ENCODE data around the gene TENM3. TPM values are rescaled to one million over a fixed set of nuclear protein-coding genes. Genes with fewer than 3 reads are reported as not detected.
A peak's percentile ranks its signal among the peaks of the same experiment; 100 is the strongest.
"Not testable (repeated sequence)": the region's sequence is repeated elsewhere in the genome, so short reads cannot be mapped to it uniquely, and the experiment has no call there.

TENM3 gene
- polyA plus RNA-seq, 3 donors = 13.3 to 21.5 (median 16.6) TPM

- peak in 1 of 11 donors; percentile 25 for DNase-seq (ENCODE audit: extremely low read depth in 1 of 11, low read depth in 9 of 11, low spot score in 4 of 11)
Observed at GRCh38 chr4:182348779-182349326, 105.7 kb downstream of the TENM3 start.

- DNase-seq (ENCODE audit: extremely low read depth in 1 of 11, low read depth in 9 of 11, low spot score in 4 of 11) = no peak
Observed at GRCh38 chr4:182350041-182350440, 106.8 kb downstream of the TENM3 start.

GRCh38 chr4:182351485-182351884 is 108.3 kb downstream of the TENM3 start:
- DNase-seq (ENCODE audit: extremely low read depth in 1 of 11, low read depth in 9 of 11, low spot score in 4 of 11) = no peak

GRCh38 chr4:182354106-182354505 is 110.9 kb downstream of the TENM3 start:
- no peak for DNase-seq (ENCODE audit: extremely low read depth in 1 of 11, low read depth in 9 of 11, low spot score in 4 of 11)

- DNase-seq (ENCODE audit: extremely low read depth in 1 of 11, low read depth in 9 of 11, low spot score in 4 of 11) = no peak
Observed at GRCh38 chr4:182354867-182355266, 111.7 kb downstream of the TENM3 start.

- no peak for DNase-seq (ENCODE audit: extremely low read depth in 1 of 11, low read depth in 9 of 11, low spot score in 4 of 11)
Observed at GRCh38 chr4:182367153-182367552, 124.0 kb downstream of the TENM3 start.

GRCh38 chr4:182369211-182369610 is 126.0 kb downstream of the TENM3 start:
- no peak for DNase-seq (ENCODE audit: extremely low read depth in 1 of 11, low read depth in 9 of 11, low spot score in 4 of 11)

GRCh38 chr4:182370491-182370890 is 127.3 kb downstream of the TENM3 start:
- DNase-seq (ENCODE audit: extremely low read depth in 1 of 11, low read depth in 9 of 11, low spot score in 4 of 11) = no peak

GRCh38 chr4:182380771-182381181 is 137.6 kb downstream of the TENM3 start:
- DNase-seq (ENCODE audit: extremely low read depth in 1 of 11, low read depth in 9 of 11, low spot score in 4 of 11) = no peak

- no peak for DNase-seq (ENCODE audit: extremely low read depth in 1 of 11, low read depth in 9 of 11, low spot score in 4 of 11)
Observed at GRCh38 chr4:182382941-182383340, 139.7 kb downstream of the TENM3 start.

- peak in 3 of 11 donors; percentile 5 to 19 (median 9) for DNase-seq (ENCODE audit: extremely low read depth in 1 of 11, low read depth in 9 of 11, low spot score in 4 of 11)
Observed at GRCh38 chr4:182384631-182385091, 141.5 kb downstream of the TENM3 start.

GRCh38 chr4:182385897-182386296 is 142.7 kb downstream of the TENM3 start:
- no peak for DNase-seq (ENCODE audit: extremely low read depth in 1 of 11, low read depth in 9 of 11, low spot score in 4 of 11)

GRCh38 chr4:182386576-182386975 is 143.4 kb downstream of the TENM3 start:
- DNase-seq (ENCODE audit: extremely low read depth in 1 of 11, low read depth in 9 of 11, low spot score in 4 of 11) = not testable (repeated sequence)

- no peak for DNase-seq (ENCODE audit: extremely low read depth in 1 of 11, low read depth in 9 of 11, low spot score in 4 of 11)
Observed at GRCh38 chr4:182391111-182391684, 148.0 kb downstream of the TENM3 start.

GRCh38 chr4:182394181-182394580 is 151.0 kb downstream of the TENM3 start:
- DNase-seq (ENCODE audit: extremely low read depth in 1 of 11, low read depth in 9 of 11, low spot score in 4 of 11) = no peak

- DNase-seq (ENCODE audit: extremely low read depth in 1 of 11, low read depth in 9 of 11, low spot score in 4 of 11) = no peak
Observed at GRCh38 chr4:182400081-182400480, 156.9 kb downstream of the TENM3 start.

GRCh38 chr4:182400790-182401189 is 157.6 kb downstream of the TENM3 start:
- DNase-seq (ENCODE audit: extremely low read depth in 1 of 11, low read depth in 9 of 11, low spot score in 4 of 11) = no peak

- no peak for DNase-seq (ENCODE audit: extremely low read depth in 1 of 11, low read depth in 9 of 11, low spot score in 4 of 11)
Observed at GRCh38 chr4:182404376-182404775, 161.2 kb downstream of the TENM3 start.

GRCh38 chr4:182405087-182405486 is 161.9 kb downstream of the TENM3 start:
- DNase-seq (ENCODE audit: extremely low read depth in 1 of 11, low read depth in 9 of 11, low spot score in 4 of 11) = no peak

- no peak for DNase-seq (ENCODE audit: extremely low read depth in 1 of 11, low read depth in 9 of 11, low spot score in 4 of 11)
Observed at GRCh38 chr4:182409271-182409670, 166.1 kb downstream of the TENM3 start.

GRCh38 chr4:182411391-182411790 is 168.2 kb downstream of the TENM3 start:
- no peak for DNase-seq (ENCODE audit: extremely low read depth in 1 of 11, low read depth in 9 of 11, low spot score in 4 of 11)
